MCF 10A (cell line): ENCODE data around the gene BNC2. TPM values are rescaled to one million over a fixed set of nuclear protein-coding genes. Genes with fewer than 3 reads are reported as not detected.
A peak's percentile ranks its signal among the peaks of the same experiment; 100 is the strongest.
"Not testable (repeated sequence)": the region's sequence is repeated elsewhere in the genome, so short reads cannot be mapped to it uniquely, and the experiment has no call there.

Experiments
- BruUV-seq: library from RNA; stranded (reverse); fragments of 400-500 nt; replicated peaks from 2 replicates; lab custom pipeline; 2021; lab: Mats Ljungman, UMichigan
- CTCF ChIA-PET: fragments of 300-600 bp; sonication (Branson Sonifier 250); formaldehyde crosslinking; extraction: SDS; loops from one replicate; lab custom pipeline; 2021; ENCODE audit warnings: antibody characterized with exemption, inconsistent platforms; lab: Yijun Ruan, JAX
- POLR2A ChIA-PET: fragments of 300-600, 350-650 bp; sonication (Branson Sonifier 250); formaldehyde crosslinking; extraction: SDS; loops from one replicate; lab custom pipeline; 2020; ENCODE audit warnings: antibody characterized with exemption, inconsistent platforms; lab: Yijun Ruan, JAX
- DNase-seq: peaks from one replicate; pipeline ENCODE4 v3.0.0-alpha.2; 2018; ENCODE audit not compliant: unreplicated experiment
- H3K27ac Mint-ChIP-seq: one replicate; pipeline ENCODE4 v1.8.0; 2022; ENCODE audit warnings: mild to moderate bottlenecking, low read depth, mixed read lengths; ENCODE audit not compliant: unreplicated experiment
- H3K27me3 Mint-ChIP-seq: one replicate; pipeline ENCODE4 v1.8.0; 2022; ENCODE audit warnings: mixed read lengths; ENCODE audit not compliant: insufficient read depth, unreplicated experiment
- H3K36me3 Mint-ChIP-seq: one replicate; pipeline ENCODE4 v1.8.0; 2022; ENCODE audit warnings: mild to moderate bottlenecking, moderate library complexity, mixed read lengths; ENCODE audit not compliant: insufficient read depth, unreplicated experiment
- H3K4me1 Mint-ChIP-seq: one replicate; pipeline ENCODE4 v1.8.0; 2022; ENCODE audit warnings: mixed read lengths; ENCODE audit not compliant: insufficient read depth, unreplicated experiment
- H3K4me3 Mint-ChIP-seq: one replicate; pipeline ENCODE4 v1.8.0; 2022; ENCODE audit warnings: mild to moderate bottlenecking, moderate library complexity, mixed read lengths; ENCODE audit not compliant: unreplicated experiment
- H3K9me3 Mint-ChIP-seq: one replicate; pipeline ENCODE4 v1.8.0; 2022; ENCODE audit warnings: mixed read lengths; ENCODE audit not compliant: unreplicated experiment
- CTCF ChIP-seq: fragments of 200-600 bp; IDR thresholded peaks from one replicate; pipeline ENCODE4 v1.8.0; 2022; ENCODE audit warnings: antibody characterized with exemption, mild to moderate bottlenecking; ENCODE audit not compliant: unreplicated experiment
- intact Hi-C: fragments of 100-400 bp; cut with micrococcal nuclease; formaldehyde crosslinking; loops from 2 replicates; pipeline ENCODE4 v1.14.1; 2022
- total RNA-seq: library from RNA; stranded (reverse); gene quantifications from 2 replicates; pipeline ENCODE4 v1.2.3, GENCODE V29; 2022

Gene BNC2
- total RNA-seq, 1 experiment from 2014 or later, result not detected

GRCh38 chr9:16540743-16541613, 329.5 kb downstream of the BNC2 start:
- Mint-ChIP-seq H3K4me1 (no peaks in the 10 kb centered on the region), H3K9me3 (no peaks in the 10 kb centered on the region), H3K4me3 (no peak overlapping the region), H3K36me3 (no peaks in the 10 kb centered on the region), H3K27ac (no peak overlapping the region), H3K27me3 (no peaks in the 10 kb centered on the region)
- no TSS peak for BruUV-seq
- no peak for TF ChIP-seq CTCF
- no peak for DNase-seq
- ChIA-PET POLR2A (no interaction called here), CTCF (no interaction called here)
- intact Hi-C loops, result no loop called here

DNA sequence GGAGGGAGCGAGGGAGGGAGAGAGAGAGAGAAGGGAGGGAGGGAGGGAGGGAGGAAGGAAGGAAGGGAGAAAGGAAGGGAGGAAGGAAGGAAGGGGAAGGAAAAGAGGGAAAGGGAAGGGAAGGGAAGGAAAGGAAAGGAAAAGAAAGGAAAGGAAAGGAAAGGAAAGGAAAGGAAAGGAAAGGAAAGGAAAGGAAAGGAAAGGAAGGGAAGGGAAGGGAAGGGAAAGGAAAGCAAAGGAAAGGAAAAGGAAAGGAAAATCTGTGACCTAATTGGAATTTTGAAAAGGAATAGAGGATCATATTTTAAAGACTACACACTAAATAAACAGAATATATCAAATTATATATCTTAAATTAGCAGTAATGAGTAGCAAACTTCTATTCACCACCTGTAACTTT, 330.8 kb downstream of the BNC2 start:
- DNase-seq, H3K9me3 Mint-ChIP-seq, intact Hi-C loops, POLR2A ChIA-PET, H3K36me3 Mint-ChIP-seq, H3K27ac Mint-ChIP-seq, H3K4me1 Mint-ChIP-seq, H3K4me3 Mint-ChIP-seq, CTCF ChIA-PET, H3K27me3 Mint-ChIP-seq, BruUV-seq: not testable (repeated sequence)

DNA sequence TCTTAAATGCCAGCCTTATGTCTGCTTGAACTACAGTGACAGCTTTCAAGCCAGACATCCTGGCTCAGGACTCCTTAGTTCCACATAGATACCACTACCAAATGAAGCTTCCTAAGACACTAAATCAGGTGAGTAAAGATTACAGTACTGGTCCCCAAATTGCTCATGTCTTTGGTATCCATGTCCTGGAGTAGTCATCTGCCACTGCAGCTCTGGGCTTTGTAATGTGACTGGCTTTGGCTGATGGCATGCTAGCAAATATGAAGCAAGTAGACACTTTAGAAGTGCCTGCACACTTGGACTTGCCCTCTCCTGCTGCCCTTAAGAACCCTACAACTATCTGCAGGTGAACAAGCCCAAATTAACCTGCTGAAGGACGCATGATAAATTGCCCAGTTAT, 334.9 kb downstream of the BNC2 start:
- no peaks in the 10 kb centered on the region for H3K27me3 Mint-ChIP-seq
- no peaks in the 10 kb centered on the region for H3K36me3 Mint-ChIP-seq
- ChIA-PET POLR2A (no interaction called here), CTCF (no interaction called here)
- H3K4me1 Mint-ChIP-seq, result peaks cover 9% of the 10 kb centered on the region
- intact Hi-C loops, result no loop called here
- TF ChIP-seq CTCF, result no peak
- DNase-seq, result no peak
- BruUV-seq, result no TSS peak
- no peak overlapping the region for H3K4me3 Mint-ChIP-seq
- H3K9me3 Mint-ChIP-seq, result no peaks in the 10 kb centered on the region
- no peak overlapping the region for H3K27ac Mint-ChIP-seq

DNA sequence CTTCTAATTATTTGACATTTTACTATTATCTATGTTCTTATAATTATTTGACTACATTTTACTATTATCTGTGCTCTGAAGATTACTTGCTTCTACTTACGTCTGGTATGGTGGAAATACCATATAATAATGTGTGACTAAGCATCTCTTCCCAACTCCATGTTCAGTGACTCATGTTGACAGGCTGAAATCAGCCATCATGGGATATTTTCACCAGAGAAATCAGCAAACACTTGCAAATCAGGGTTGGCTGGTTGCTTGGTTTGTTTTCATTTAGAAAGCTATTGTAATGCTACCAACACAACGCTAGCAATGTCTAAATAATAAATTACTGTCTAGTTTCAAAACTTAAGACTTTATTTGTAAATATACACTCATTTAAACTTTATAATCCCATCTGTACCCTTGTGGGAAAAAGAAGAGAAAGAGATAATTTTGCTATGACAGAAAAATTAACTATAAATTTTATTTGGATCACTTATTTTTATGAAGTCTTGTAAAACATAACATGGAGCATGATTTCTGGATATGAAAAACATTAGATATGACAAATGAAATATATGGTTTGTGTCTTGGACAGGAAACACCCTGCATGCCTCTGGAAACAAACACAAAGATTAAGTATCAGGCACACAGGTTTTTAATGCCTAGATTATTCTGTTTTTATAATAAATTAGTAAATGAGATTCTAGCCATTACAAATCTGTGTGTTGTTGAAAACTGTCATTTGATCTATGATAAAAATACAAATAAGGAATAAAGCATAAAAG, 337.6 kb downstream of the BNC2 start:
- H3K27ac Mint-ChIP-seq, result no peak overlapping the region
- DNase-seq, result peak; percentile 66

More for the DNA sequence above, 337.6 kb downstream of the BNC2 start:
- Mint-ChIP-seq H3K27me3 (no peaks in the 10 kb centered on the region), H3K36me3 (no peaks in the 10 kb centered on the region), H3K4me3 (no peak overlapping the region), H3K4me1 (peaks cover 14% of the 10 kb centered on the region), H3K9me3 (no peaks in the 10 kb centered on the region)
- intact Hi-C loops, result no loop called here
- ChIA-PET POLR2A (interaction anchor here (0.6 to 1.3 kb wide), 5 partner anchors 8 to 298 kb away, joined by 3 to 4 read pairs (median 3); no protein-coding TSS in a partner anchor), CTCF (no interaction called here)
- no peak for TF ChIP-seq CTCF
- no TSS peak for BruUV-seq
